IMR-90 (cell line): ENCODE results near the gene ADRA2B. TPM values are rescaled to one million over a fixed set of nuclear protein-coding genes. Genes with fewer than 3 reads are reported as not detected.

ENCODE experiments used
- ATAC-seq: fragments of 200-7000 bp; cut with Tn5 transposase; 2 replicates; pipeline ENCODE4 v1.9.1; 2020; ENCODE audit warnings: low read depth, mild to moderate bottlenecking, moderate library complexity
- BruUV-seq: library from RNA; stranded (reverse); fragments of 400-500 nt; replicated peaks from 2 replicates; lab custom pipeline; 2021; lab: Mats Ljungman, UMichigan
- CTCF ChIA-PET: fragments of 300-600 bp; formaldehyde crosslinking; extraction: SDS; loops from one replicate; lab custom pipeline; 2021; ENCODE audit warnings: antibody characterized with exemption; lab: Yijun Ruan, JAX
- POLR2A ChIA-PET: fragments of 300-600 bp; sonication (Branson Sonifier 250); formaldehyde crosslinking; loops from one replicate; lab custom pipeline; 2022; ENCODE audit warnings: antibody characterized with exemption; ENCODE audit not compliant: unreplicated experiment; lab: Charles Lee
- DNase-seq: peaks from one replicate; pipeline ENCODE4 v3.0.0; 2013
- H2AFZ ChIP-seq: replicated peaks from 2 replicates; pipeline ENCODE3; 2013; ENCODE audit warnings: low read length, mild to moderate bottlenecking; ENCODE audit not compliant: poor library complexity
- H2AK5ac ChIP-seq: 2 replicates; pipeline ENCODE4 v1.6.1; 2013; ENCODE audit warnings: low read depth, low read length, inconsistent platforms
- H2AK9ac ChIP-seq: replicated peaks from 2 replicates; pipeline ENCODE3; 2013; ENCODE audit warnings: mild to moderate bottlenecking, low read depth, low read length, moderate library complexity; ENCODE audit not compliant: poor library complexity
- H2BK120ac ChIP-seq: 2 replicates; pipeline ENCODE4 v1.6.1; 2013; ENCODE audit warnings: low read depth, low read length, inconsistent platforms
- H2BK15ac ChIP-seq: 3 replicates; pipeline ENCODE4 v1.6.1; 2013; ENCODE audit warnings: low read depth, low read length, inconsistent platforms
- H2BK20ac ChIP-seq: 2 replicates; pipeline ENCODE4 v1.6.1; 2013; ENCODE audit warnings: low read depth, mild to moderate bottlenecking, inconsistent platforms, low read length, moderate library complexity
- H2BK5ac ChIP-seq: 2 replicates; pipeline ENCODE4 v1.6.1; 2013; ENCODE audit warnings: mild to moderate bottlenecking, low read depth, low read length, inconsistent platforms; ENCODE audit not compliant: poor library complexity, severe bottlenecking
- H3K14ac ChIP-seq: replicated peaks from 2 replicates; pipeline ENCODE4 v1.6.1; 2013; ENCODE audit warnings: low read depth, low read length, inconsistent platforms
- H3K18ac ChIP-seq: 2 replicates; pipeline ENCODE4 v1.6.1; 2013; ENCODE audit warnings: low read depth, low read length, control low read depth
- H3K23ac ChIP-seq: 2 replicates; pipeline ENCODE4 v1.6.1; 2013; ENCODE audit warnings: low read depth, low read length, inconsistent platforms
- H3K27ac ChIP-seq: 2 replicates; pipeline ENCODE4 v1.5.1; 2013; ENCODE audit warnings: mild to moderate bottlenecking, control low read depth, low read length; ENCODE audit not compliant: insufficient read depth
- H3K27me3 ChIP-seq: 2 replicates; pipeline ENCODE4 v1.6.1; 2013; ENCODE audit warnings: low read length; ENCODE audit not compliant: control insufficient read depth, insufficient read depth
- H3K36me3 ChIP-seq: 2 replicates; pipeline ENCODE4 v1.6.1; 2013; ENCODE audit warnings: low read length, mixed read lengths; ENCODE audit not compliant: control insufficient read depth, insufficient read depth
- H3K4ac ChIP-seq: 2 replicates; pipeline ENCODE4 v1.6.1; 2013; ENCODE audit warnings: low read depth, low read length, inconsistent platforms
- H3K4me1 ChIP-seq: 2 replicates; pipeline ENCODE4 v1.6.1; 2013; ENCODE audit warnings: low read length, mixed read lengths; ENCODE audit not compliant: control insufficient read depth, insufficient read depth
- H3K4me2 ChIP-seq: 2 replicates; pipeline ENCODE4 v1.6.1; 2013; ENCODE audit warnings: low read depth, mild to moderate bottlenecking, control low read depth, low read length, moderate library complexity
- H3K4me3 ChIP-seq: 2 replicates; pipeline ENCODE4 v1.5.1; 2013; ENCODE audit warnings: low read depth, mild to moderate bottlenecking, control low read depth, low read length, moderate library complexity; ENCODE audit not compliant: insufficient read depth
- H3K56ac ChIP-seq: 2 replicates; pipeline ENCODE4 v1.6.1; 2013; ENCODE audit warnings: low read length, inconsistent platforms; ENCODE audit not compliant: insufficient read depth; ENCODE audit errors: extremely low read depth
- H3K79me1 ChIP-seq, 2 experiments: 2 replicates each; pipeline ENCODE4 v1.6.1; 2013; ENCODE audit warnings: low read length in 2 of 2, inconsistent platforms in 1 of 2, low read depth in 1 of 2
- H3K9ac ChIP-seq: 2 replicates; pipeline ENCODE4 v1.6.1; 2013; ENCODE audit warnings: low read depth, low read length, control low read depth
- H3K9me1 ChIP-seq: 2 replicates; pipeline ENCODE4 v1.6.1; 2013; ENCODE audit warnings: low read length, inconsistent platforms; ENCODE audit not compliant: insufficient read depth
- H3K9me3 ChIP-seq: 2 replicates; pipeline ENCODE4 v1.6.1; 2013; ENCODE audit warnings: low read length; ENCODE audit not compliant: control insufficient read depth, insufficient read depth
- H4K20me1 ChIP-seq: 2 replicates; pipeline ENCODE4 v1.6.1; 2013; ENCODE audit warnings: low read length, inconsistent platforms; ENCODE audit not compliant: insufficient read depth
- H4K5ac ChIP-seq: 2 replicates; pipeline ENCODE4 v1.6.1; 2013; ENCODE audit warnings: mild to moderate bottlenecking, low read depth, low read length, control low read depth
- H4K8ac ChIP-seq, 2 experiments: 2 replicates each; pipeline ENCODE4 v1.6.1; 2013; ENCODE audit warnings: low read depth in 2 of 2, low read length in 2 of 2, control low read depth in 1 of 2, inconsistent platforms in 1 of 2
- H4K91ac ChIP-seq: 2 replicates; pipeline ENCODE4 v1.6.1; 2013; ENCODE audit warnings: low read depth, low read length, inconsistent platforms; ENCODE audit not compliant: insufficient read depth
- CHD1 ChIP-seq: IDR thresholded peaks from 2 replicates; pipeline ENCODE4 v1.6.1; 2012; ENCODE audit warnings: low read depth, low read length, improper control_type of control experiment
- FOS ChIP-seq: fragments of 150-350 bp; IDR thresholded peaks from 2 replicates; pipeline ENCODE4 v1.6.1; 2016; ENCODE audit warnings: low read depth, low read length
- MAZ ChIP-seq: IDR thresholded peaks from 2 replicates; pipeline ENCODE4 v1.6.1; 2012; ENCODE audit warnings: low read depth, mild to moderate bottlenecking, low read length, improper control_type of control experiment, moderate library complexity, borderline replicate concordance
- WGBS, 2 experiments: methylation state at CpG; one replicate each; pipeline versions ENCODE4 v1.1.5 to v1.1.7; 2013; ENCODE audit warnings: missing lambda C conversion rate in 2 of 2; ENCODE audit not compliant: insufficient read length in 1 of 2; ENCODE audit errors: extremely low coverage in 2 of 2; 5-methylcytosine and 5-hydroxymethylcytosine counted together
- dilution Hi-C: fragments of 300-500 bp; cut with HindIII; formaldehyde crosslinking; loops from one replicate; pipeline ENCODE4 v1.14.3; 2018; ENCODE audit warnings: low sequenced_read_pairs; ENCODE audit not compliant: unreplicated experiment
- in situ Hi-C: fragments of 300-500 bp; cut with MboI; formaldehyde crosslinking; loops from 3 replicates; pipeline ENCODE4 v1.14.3; 2019; ENCODE audit warnings: low sequenced_read_pairs, inconsistent platforms, mixed read lengths
- intact Hi-C: fragments of 100-400 bp; cut with micrococcal nuclease; formaldehyde crosslinking; loops from 2 replicates; pipeline ENCODE4 v1.10.0; 2022
- polyA plus RNA-seq, 3 experiments: library from polyadenylated mRNA; depleted of rRNA; stranded (reverse); fragments of >200 nt; gene quantifications; 2 replicates each; pipeline ENCODE4 v1.2.3, GENCODE V29; 2012; ENCODE audit warnings: low replicate concordance in 1 of 3
- total RNA-seq: library from RNA; depleted of rRNA; stranded (reverse); fragments of >200 nt; gene quantifications from 2 replicates; pipeline ENCODE4 v1.2.3, GENCODE V29; 2012
- TF ChIP-seq, protein P1 (sequence below): conservative IDR thresholded peaks from 2 replicates; pipeline ENCODE4 v1.5.1; 2012; ENCODE audit warnings: mild to moderate bottlenecking, low read depth, low read length, improper control_type of control experiment
- TF ChIP-seq, protein P2 (sequence below): fragments of 150-350 bp; IDR thresholded peaks from 2 replicates; pipeline ENCODE4 v1.6.1; 2016; ENCODE audit warnings: low read depth, mild to moderate bottlenecking, low read length, moderate library complexity, borderline replicate concordance

ADRA2B gene
- total and polyA plus RNA-seq, 2 of the 4 experiments (the other 2 are of a cell fraction), result not detected

DNA sequence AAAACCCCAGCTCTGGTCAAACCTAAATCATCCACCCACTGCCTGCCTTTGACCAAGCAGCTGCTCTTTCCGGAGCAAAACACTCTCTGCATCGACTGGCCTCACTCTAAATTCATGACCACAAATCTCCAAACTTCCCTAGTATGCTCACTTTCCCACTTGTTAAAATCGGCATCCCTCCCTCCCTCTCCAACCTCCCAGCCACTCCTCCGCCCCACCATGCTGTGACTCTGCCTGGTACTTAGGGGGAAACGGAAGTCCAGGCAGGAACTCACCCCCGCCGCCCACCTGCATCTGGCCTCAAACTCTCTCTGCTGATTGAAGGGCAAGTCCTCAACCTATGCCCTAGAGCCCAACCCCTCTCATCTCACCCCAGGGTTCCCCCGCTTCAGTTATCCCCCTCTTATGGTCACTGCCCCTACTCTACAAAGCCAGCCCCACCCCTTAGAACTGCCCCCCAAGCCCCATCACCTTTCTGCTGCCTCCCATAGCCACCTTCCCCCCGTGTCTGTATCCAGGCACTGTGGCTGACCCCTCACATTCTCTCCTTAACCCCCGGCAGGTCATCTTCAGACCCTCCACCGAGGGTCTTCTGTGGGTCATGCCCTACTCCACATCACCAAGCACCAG lies 3.8 kb upstream of the ADRA2B start:
- no peak overlapping the region for H3K23ac ChIP-seq
- no peak overlapping the region for H3K4me2 ChIP-seq
- ChIA-PET POLR2A (no interaction called here), CTCF (no interaction called here)
- H2BK15ac ChIP-seq, result no peak overlapping the region
- in situ Hi-C loops (loop anchor here (25.0 kb wide), 1 partner anchor 108 kb away; no protein-coding TSS in a partner anchor), intact Hi-C loops (no loop called here), dilution Hi-C loops (no loop called here)
- peaks cover 2% of the 10 kb centered on the region; the same call in 1 of the 2 replicates for H3K4me1 ChIP-seq
- H4K5ac ChIP-seq, result no peak overlapping the region
- no peak overlapping the region for H3K14ac ChIP-seq
- ATAC-seq (no peak), DNase-seq (no peak)
- H3K9me1 ChIP-seq, result no peaks in the 10 kb centered on the region
- H2BK5ac ChIP-seq, result no peak overlapping the region
- H2AK9ac ChIP-seq, result no peak overlapping the region
- no peak overlapping the region for H3K4ac ChIP-seq
- 50% methylated on average over 4 of the region's 11 CpGs; no CpG with 5 or more reads in 1 of the 2 experiments for WGBS, 2 experiments
- H3K9me3 ChIP-seq, result no peaks in the 10 kb centered on the region; the same call in 1 of the 2 replicates
- no peaks in the 10 kb centered on the region for H3K36me3 ChIP-seq
- 0 out of 2 replicates have a peak, but pooled peaks cover 4% of the 10 kb centered on the region for H4K20me1 ChIP-seq
- no peak overlapping the region for H2BK120ac ChIP-seq
- no peak overlapping the region for H4K8ac ChIP-seq
- no peaks in the 10 kb centered on the region for H3K79me1 ChIP-seq
- H3K27me3 ChIP-seq, result peaks cover 90% of the 10 kb centered on the region
- no TSS peak for BruUV-seq
- no peak for TF ChIP-seq CHD1
- no peak for TF ChIP-seq FOS
- TF ChIP-seq, protein P1, sequence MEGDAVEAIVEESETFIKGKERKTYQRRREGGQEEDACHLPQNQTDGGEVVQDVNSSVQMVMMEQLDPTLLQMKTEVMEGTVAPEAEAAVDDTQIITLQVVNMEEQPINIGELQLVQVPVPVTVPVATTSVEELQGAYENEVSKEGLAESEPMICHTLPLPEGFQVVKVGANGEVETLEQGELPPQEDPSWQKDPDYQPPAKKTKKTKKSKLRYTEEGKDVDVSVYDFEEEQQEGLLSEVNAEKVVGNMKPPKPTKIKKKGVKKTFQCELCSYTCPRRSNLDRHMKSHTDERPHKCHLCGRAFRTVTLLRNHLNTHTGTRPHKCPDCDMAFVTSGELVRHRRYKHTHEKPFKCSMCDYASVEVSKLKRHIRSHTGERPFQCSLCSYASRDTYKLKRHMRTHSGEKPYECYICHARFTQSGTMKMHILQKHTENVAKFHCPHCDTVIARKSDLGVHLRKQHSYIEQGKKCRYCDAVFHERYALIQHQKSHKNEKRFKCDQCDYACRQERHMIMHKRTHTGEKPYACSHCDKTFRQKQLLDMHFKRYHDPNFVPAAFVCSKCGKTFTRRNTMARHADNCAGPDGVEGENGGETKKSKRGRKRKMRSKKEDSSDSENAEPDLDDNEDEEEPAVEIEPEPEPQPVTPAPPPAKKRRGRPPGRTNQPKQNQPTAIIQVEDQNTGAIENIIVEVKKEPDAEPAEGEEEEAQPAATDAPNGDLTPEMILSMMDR, result no peak
- TF ChIP-seq, protein P2, sequence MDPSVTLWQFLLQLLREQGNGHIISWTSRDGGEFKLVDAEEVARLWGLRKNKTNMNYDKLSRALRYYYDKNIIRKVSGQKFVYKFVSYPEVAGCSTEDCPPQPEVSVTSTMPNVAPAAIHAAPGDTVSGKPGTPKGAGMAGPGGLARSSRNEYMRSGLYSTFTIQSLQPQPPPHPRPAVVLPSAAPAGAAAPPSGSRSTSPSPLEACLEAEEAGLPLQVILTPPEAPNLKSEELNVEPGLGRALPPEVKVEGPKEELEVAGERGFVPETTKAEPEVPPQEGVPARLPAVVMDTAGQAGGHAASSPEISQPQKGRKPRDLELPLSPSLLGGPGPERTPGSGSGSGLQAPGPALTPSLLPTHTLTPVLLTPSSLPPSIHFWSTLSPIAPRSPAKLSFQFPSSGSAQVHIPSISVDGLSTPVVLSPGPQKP, result no peak
- no peak for TF ChIP-seq MAZ
- H2AFZ ChIP-seq, result no peak overlapping the region
- H3K56ac ChIP-seq, result no peak overlapping the region
- H4K91ac ChIP-seq, result no peak overlapping the region
- no peak overlapping the region for H3K27ac ChIP-seq
- H2AK5ac ChIP-seq, result no peak overlapping the region
- no peak overlapping the region for H2BK20ac ChIP-seq
- no peak overlapping the region for H3K4me3 ChIP-seq
- H3K9ac ChIP-seq, result no peak overlapping the region
- H3K18ac ChIP-seq, result no peak overlapping the region
